Mammary epithelial cell (primary cell): ENCODE results near the gene PXYLP1.

Experiments
- EZH2 ChIP-seq: IDR thresholded peaks from 2 replicates; pipeline ENCODE4 v1.6.1; 2012; ENCODE audit warnings: low read length, inconsistent platforms, borderline replicate concordance
- TF ChIP-seq, protein P1 (sequence below), 2 donors: IDR thresholded peaks in 1 of 2; conservative IDR thresholded peaks in 1 of 2; 2 replicates each; pipeline ENCODE4 v1.5.1; 2011 to 2012; ENCODE audit warnings: inconsistent platforms in 2 of 2, low read length in 2 of 2, mild to moderate bottlenecking in 2 of 2, control low read depth in 1 of 2, low read depth in 1 of 2; ENCODE audit not compliant: insufficient read depth in 1 of 2; ENCODE audit errors: extremely low read depth in 1 of 2

DNA sequence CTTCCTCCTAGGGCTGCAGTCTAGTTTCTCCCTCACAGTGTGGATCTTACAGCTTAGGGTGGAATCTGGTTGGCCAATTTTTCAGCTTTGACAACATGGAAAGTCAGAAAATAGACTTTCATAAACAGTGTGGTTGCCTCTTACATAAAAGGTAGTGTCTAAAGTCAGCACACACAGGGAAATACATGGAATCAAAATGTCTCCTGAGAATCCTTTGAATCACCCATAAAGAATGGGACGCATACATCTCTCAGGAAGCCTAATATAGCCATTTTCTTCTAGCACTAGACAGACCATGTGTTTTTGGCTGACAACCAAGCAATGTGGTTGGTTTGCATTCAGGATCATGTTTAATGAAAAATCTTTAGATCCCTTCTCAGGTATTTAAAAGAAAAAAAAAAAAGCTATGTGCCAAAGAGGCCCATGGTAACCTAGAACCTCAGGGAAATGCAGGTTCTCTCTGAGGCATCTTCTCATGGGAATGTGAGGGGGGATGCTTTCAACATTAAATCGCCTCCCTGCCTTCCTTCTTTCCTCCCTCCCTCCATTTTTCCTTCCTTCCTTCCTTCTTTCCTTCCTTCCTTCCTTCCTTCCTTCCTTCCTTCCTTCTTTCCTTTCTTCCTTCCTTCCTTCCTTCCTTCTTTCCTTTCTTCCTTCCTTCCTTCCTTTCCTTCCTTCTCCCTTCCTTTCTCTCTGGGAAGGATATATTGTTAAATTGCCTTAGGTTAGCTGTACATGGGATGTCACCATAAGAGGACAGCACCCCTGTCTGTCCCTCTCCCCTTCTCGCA lies 102.4 kb downstream of the PXYLP1 start:
- TF ChIP-seq, protein P1, sequence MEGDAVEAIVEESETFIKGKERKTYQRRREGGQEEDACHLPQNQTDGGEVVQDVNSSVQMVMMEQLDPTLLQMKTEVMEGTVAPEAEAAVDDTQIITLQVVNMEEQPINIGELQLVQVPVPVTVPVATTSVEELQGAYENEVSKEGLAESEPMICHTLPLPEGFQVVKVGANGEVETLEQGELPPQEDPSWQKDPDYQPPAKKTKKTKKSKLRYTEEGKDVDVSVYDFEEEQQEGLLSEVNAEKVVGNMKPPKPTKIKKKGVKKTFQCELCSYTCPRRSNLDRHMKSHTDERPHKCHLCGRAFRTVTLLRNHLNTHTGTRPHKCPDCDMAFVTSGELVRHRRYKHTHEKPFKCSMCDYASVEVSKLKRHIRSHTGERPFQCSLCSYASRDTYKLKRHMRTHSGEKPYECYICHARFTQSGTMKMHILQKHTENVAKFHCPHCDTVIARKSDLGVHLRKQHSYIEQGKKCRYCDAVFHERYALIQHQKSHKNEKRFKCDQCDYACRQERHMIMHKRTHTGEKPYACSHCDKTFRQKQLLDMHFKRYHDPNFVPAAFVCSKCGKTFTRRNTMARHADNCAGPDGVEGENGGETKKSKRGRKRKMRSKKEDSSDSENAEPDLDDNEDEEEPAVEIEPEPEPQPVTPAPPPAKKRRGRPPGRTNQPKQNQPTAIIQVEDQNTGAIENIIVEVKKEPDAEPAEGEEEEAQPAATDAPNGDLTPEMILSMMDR (conservative IDR thresholded peaks at IDR 0.05 in 1 of 2, IDR thresholded peaks at IDR 0.05 in 1 of 2; ENCODE audit: extremely low read depth in 1 of 2, insufficient read depth in 1 of 2, low read depth in 1 of 2, low read length in 2 of 2): no peak
- no peak for TF ChIP-seq EZH2
